Measurements from ENCODE around the gene SULT1A4.
"Not testable (repeated sequence)": the region's sequence is repeated elsewhere in the genome, so short reads cannot be mapped to it uniquely, and the experiment has no call there.

DNA sequence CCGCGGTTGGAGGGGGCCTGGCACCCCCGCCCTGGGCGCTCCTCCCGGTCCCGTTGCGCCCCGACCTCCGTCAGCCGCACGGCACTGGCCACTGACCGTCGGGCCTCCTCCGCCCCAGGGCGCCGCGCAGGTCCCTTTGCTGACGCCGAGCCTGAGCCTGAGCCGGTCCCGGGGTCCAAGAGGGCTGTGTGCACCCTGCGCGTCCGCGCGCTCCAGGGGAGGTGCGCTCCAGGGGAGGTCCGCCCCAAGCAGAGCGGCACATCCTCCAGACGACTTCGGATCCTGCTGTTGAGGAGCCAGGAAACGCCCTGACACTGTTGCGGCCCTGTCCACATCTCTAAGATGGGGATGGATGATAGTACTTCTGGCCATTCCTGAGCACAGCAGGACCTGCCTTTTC lies 7.2 kb downstream of the SULT1A4 start:
- TF ChIP-seq, protein P1, sequence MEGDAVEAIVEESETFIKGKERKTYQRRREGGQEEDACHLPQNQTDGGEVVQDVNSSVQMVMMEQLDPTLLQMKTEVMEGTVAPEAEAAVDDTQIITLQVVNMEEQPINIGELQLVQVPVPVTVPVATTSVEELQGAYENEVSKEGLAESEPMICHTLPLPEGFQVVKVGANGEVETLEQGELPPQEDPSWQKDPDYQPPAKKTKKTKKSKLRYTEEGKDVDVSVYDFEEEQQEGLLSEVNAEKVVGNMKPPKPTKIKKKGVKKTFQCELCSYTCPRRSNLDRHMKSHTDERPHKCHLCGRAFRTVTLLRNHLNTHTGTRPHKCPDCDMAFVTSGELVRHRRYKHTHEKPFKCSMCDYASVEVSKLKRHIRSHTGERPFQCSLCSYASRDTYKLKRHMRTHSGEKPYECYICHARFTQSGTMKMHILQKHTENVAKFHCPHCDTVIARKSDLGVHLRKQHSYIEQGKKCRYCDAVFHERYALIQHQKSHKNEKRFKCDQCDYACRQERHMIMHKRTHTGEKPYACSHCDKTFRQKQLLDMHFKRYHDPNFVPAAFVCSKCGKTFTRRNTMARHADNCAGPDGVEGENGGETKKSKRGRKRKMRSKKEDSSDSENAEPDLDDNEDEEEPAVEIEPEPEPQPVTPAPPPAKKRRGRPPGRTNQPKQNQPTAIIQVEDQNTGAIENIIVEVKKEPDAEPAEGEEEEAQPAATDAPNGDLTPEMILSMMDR (conservative IDR thresholded peaks at IDR 0.05; ENCODE audit: low read depth, low read length): not testable (repeated sequence)
- not testable (repeated sequence) for TF ChIP-seq POLR2A (IDR thresholded peaks at IDR 0.05; ENCODE audit: low read depth, low read length); MAZ (IDR thresholded peaks at IDR 0.05; ENCODE audit: borderline replicate concordance, low read depth, low read length); CEBPB (IDR thresholded peaks at IDR 0.05; ENCODE audit: low read depth, low read length); SMC3 (IDR thresholded peaks at IDR 0.05; ENCODE audit: low read depth, low read length); BHLHE40 (IDR thresholded peaks at IDR 0.05; ENCODE audit: low read depth, low read length); MXI1 (IDR thresholded peaks at IDR 0.05; ENCODE audit: borderline replicate concordance, low read depth, low read length); FOS (IDR thresholded peaks at IDR 0.05; ENCODE audit: low read depth, low read length); RCOR1 (IDR thresholded peaks at IDR 0.05; ENCODE audit: insufficient replicate concordance, low read length); RFX5 (IDR thresholded peaks at IDR 0.05; ENCODE audit: low read depth, low read length)
- TF ChIP-seq, protein P2, sequence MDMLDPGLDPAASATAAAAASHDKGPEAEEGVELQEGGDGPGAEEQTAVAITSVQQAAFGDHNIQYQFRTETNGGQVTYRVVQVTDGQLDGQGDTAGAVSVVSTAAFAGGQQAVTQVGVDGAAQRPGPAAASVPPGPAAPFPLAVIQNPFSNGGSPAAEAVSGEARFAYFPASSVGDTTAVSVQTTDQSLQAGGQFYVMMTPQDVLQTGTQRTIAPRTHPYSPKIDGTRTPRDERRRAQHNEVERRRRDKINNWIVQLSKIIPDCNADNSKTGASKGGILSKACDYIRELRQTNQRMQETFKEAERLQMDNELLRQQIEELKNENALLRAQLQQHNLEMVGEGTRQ (IDR thresholded peaks at IDR 0.05; ENCODE audit: low read depth, low read length): not testable (repeated sequence)
- TF ChIP-seq, protein P3, sequence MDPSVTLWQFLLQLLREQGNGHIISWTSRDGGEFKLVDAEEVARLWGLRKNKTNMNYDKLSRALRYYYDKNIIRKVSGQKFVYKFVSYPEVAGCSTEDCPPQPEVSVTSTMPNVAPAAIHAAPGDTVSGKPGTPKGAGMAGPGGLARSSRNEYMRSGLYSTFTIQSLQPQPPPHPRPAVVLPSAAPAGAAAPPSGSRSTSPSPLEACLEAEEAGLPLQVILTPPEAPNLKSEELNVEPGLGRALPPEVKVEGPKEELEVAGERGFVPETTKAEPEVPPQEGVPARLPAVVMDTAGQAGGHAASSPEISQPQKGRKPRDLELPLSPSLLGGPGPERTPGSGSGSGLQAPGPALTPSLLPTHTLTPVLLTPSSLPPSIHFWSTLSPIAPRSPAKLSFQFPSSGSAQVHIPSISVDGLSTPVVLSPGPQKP (IDR thresholded peaks at IDR 0.05; ENCODE audit: borderline replicate concordance, low read depth, low read length): not testable (repeated sequence)
